Measurements from ENCODE around the gene ATG2A. TPM values are rescaled to one million over a fixed set of nuclear protein-coding genes. Genes with fewer than 3 reads are reported as not detected.

ATG2A gene
- total and polyA plus RNA-seq, 2 experiments from 2014 or later, result 13.3 to 36.2 TPM

DNA sequence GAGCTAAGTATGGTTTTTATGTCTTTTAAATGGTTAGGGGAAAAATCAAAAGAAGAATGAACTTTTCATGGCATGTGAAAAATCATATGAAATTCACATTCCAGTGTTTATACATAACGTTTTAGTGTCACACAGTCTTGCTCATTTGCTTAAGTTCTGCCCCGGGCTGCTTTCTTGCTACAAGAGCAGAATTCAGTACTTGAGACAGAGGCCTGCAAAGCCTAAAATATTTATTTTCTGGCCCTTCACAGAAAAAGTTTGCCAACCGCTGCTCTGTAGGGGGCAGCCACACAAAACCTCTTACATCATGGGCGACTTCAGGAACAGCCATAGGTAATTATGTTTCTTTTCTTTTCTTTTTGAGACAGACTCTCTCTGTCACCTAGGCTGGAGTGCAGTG is 1.0 kb upstream of the ATG2A start:
- H3K36me3 ChIP-seq, result peaks cover 7% of the 10 kb centered on the region
- DNase-seq (ENCODE audit: low read depth in 1 of 2, low spot score in 1 of 2), result peak; percentile 27 to 72

DNA sequence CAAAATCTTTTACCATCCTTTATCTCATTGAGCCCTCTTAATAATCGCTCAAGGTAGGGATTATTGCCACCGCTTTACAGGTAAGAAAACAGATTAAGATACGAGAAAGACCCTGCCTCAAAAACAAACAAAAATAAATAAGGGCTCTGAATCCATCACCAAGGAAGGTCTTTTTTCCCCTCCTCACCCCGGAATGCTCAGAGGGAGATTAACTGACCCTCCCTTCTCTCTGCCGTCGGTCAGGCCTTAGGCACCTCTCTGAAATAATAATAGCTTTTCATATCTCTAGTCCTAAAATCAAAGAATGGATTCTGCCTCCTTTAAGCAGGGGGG is 620 bp upstream of the ATG2A start:
- H3K27ac ChIP-seq, result peak overlapping the region; percentile 84
- peak overlapping the region; percentile 55 for H3K4me3 ChIP-seq
- H3K27me3 ChIP-seq, result no peaks in the 10 kb centered on the region
- peaks cover 9% of the 10 kb centered on the region for H3K36me3 ChIP-seq
- DNase-seq (ENCODE audit: low read depth in 1 of 2, low spot score in 1 of 2), result no peak
- no peaks in the 10 kb centered on the region for H3K9me3 ChIP-seq (ENCODE audit: low read depth)
- peaks cover 12% of the 10 kb centered on the region for H3K4me1 ChIP-seq (ENCODE audit: low read depth)
- TF ChIP-seq, protein P1, sequence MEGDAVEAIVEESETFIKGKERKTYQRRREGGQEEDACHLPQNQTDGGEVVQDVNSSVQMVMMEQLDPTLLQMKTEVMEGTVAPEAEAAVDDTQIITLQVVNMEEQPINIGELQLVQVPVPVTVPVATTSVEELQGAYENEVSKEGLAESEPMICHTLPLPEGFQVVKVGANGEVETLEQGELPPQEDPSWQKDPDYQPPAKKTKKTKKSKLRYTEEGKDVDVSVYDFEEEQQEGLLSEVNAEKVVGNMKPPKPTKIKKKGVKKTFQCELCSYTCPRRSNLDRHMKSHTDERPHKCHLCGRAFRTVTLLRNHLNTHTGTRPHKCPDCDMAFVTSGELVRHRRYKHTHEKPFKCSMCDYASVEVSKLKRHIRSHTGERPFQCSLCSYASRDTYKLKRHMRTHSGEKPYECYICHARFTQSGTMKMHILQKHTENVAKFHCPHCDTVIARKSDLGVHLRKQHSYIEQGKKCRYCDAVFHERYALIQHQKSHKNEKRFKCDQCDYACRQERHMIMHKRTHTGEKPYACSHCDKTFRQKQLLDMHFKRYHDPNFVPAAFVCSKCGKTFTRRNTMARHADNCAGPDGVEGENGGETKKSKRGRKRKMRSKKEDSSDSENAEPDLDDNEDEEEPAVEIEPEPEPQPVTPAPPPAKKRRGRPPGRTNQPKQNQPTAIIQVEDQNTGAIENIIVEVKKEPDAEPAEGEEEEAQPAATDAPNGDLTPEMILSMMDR (IDR thresholded peaks at IDR 0.05; ENCODE audit: low read depth, low read length), result no peak

More for the DNA sequence above, 1.0 kb upstream of the ATG2A start:
- Histone ChIP-seq H3K4me3 (peak overlapping the region; percentile 55), H3K27me3 (no peaks in the 10 kb centered on the region), H3K4me1 (ENCODE audit: low read depth) (peaks cover 12% of the 10 kb centered on the region), H3K9me3 (ENCODE audit: low read depth) (no peaks in the 10 kb centered on the region), H3K27ac (peak overlapping the region; percentile 84)
- TF ChIP-seq, protein P1 (IDR thresholded peaks at IDR 0.05; ENCODE audit: low read depth, low read length), result peak; percentile 39

DNA sequence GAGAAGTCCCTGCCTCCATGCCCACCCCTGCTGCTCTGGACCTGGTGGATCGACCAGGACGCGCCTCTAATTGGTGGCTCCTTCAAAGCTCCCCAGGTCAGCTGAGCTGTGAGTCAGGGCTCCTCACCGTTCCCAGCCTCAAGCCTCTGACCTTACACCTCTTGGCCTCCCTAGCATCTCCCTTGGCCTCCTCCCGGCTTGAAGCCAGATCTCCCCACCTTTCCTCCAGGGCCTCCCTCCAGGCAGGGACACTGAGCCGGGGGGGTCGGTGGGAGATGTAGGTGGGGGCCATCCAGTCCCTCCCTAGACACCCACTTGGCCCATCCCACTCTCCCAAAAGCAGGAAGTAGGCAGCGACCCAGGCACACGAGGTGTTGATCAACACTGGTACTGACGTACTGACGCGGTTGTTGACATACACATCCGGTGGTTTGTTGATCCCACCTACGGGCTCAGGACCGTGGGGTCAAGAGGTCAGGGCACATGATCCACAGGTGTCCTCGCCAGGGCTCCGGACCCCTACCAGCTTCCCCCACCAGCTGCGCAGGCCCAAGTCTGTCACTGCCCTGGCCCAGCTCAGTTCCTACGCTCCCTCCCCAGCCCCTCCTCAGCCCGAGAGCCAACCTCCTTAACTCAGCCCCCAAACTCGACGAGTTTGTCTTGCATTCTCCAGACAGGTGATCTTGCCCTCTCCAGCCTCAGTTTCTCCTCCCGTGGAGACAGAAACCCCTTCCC is 802 bp downstream of the ATG2A start:
- Histone ChIP-seq H3K27me3 (no peaks in the 10 kb centered on the region), H3K4me1 (ENCODE audit: low read depth) (peaks cover 12% of the 10 kb centered on the region), H3K4me3 (peak overlapping the region; percentile 75), H3K27ac (peak overlapping the region; percentile 70), H3K36me3 (peaks cover 15% of the 10 kb centered on the region), H3K9me3 (ENCODE audit: low read depth) (no peaks in the 10 kb centered on the region)
- TF ChIP-seq, protein P1 (IDR thresholded peaks at IDR 0.05; ENCODE audit: low read depth, low read length), result no peak
- peak in 1 of 2 donors; percentile 53 for DNase-seq (ENCODE audit: low read depth in 1 of 2, low spot score in 1 of 2)

DNA sequence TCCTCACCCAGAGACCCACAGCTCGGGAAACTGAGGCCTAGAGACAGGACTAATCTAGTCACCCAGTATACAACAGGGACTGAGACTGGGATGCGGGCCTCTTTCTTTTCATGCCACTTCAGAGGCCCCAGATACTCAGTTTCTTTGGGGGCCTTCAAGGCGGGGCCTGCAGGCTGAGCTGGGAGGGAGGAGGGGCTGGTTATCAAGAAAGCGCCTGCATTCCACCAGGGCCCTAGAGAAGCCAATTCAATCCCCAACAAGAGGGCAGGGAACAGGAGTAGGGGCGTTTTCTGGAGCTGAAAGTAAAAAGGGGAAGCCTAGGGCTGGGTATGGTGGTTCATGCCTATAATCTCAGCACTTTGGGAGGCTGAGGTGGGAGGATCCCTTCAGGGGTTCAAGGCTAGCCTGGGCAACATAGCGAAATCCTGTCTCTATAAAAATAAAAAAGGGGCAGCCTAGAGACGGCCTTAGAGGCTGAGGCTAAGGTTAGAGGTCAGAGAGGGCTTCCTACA is 1.6 kb downstream of the ATG2A start:
- peak in 1 of 2 donors; percentile 35 for DNase-seq (ENCODE audit: low read depth in 1 of 2, low spot score in 1 of 2)
- Histone ChIP-seq H3K36me3 (peaks cover 18% of the 10 kb centered on the region), H3K9me3 (ENCODE audit: low read depth) (no peaks in the 10 kb centered on the region), H3K4me1 (ENCODE audit: low read depth) (peaks cover 12% of the 10 kb centered on the region), H3K27ac (peak overlapping the region; percentile 70), H3K27me3 (no peaks in the 10 kb centered on the region), H3K4me3 (peak overlapping the region; percentile 75)
- TF ChIP-seq, protein P1 (IDR thresholded peaks at IDR 0.05; ENCODE audit: low read depth, low read length), result no peak

DNA sequence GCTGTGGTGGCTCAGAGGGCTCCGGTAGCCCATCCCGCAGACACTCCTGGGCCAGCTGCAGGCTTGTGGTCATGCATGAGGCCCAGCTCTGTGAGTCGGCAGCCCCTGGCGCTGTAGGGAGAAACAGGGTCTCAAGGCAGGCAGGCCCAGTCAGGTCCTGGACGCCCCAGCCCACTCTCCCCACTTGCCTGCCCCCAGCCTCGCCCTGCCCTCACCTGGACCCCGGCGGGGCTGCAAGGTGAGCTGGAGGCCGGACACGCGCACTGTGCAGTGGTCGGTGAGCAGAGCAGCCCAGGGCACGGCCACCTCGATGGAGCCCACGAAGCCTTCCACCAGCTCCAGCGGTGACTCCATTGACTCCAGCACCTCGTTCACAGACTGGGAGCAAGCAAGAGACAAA is 2.9 kb downstream of the ATG2A start:
- Histone ChIP-seq H3K4me1 (ENCODE audit: low read depth) (peaks cover 12% of the 10 kb centered on the region), H3K9me3 (ENCODE audit: low read depth) (no peaks in the 10 kb centered on the region), H3K36me3 (peaks cover 21% of the 10 kb centered on the region), H3K27ac (no peak overlapping the region), H3K27me3 (no peaks in the 10 kb centered on the region), H3K4me3 (no peak overlapping the region)
- DNase-seq (ENCODE audit: low read depth in 1 of 2, low spot score in 1 of 2), result no peak
- TF ChIP-seq, protein P1 (IDR thresholded peaks at IDR 0.05; ENCODE audit: low read depth, low read length), result no peak

All from cardiac muscle cell (in vitro differentiated cells and primary cell).